Lower leg skin (tissue), 4 donors: Measurements from ENCODE around the gene TGFB2. TPM values are rescaled to one million over a fixed set of nuclear protein-coding genes. Genes with fewer than 3 reads are reported as not detected.

ENCODE experiments used
- DNase-seq, 2 donors: peaks; one replicate each; pipeline ENCODE4 v3.0.0-alpha.2; 2019; ENCODE audit warnings: low spot score in 2 of 2
- H3K4me3 ChIP-seq: fragments of 200-600 bp; sonication (generic); 2 replicates; pipeline ENCODE4 v1.5.1; 2017; ENCODE audit warnings: mild to moderate bottlenecking, low read depth; ENCODE audit not compliant: poor library complexity, severe bottlenecking
- CTCF ChIP-seq, 3 donors: fragments of 450-650 bp; IDR thresholded peaks; one replicate each; pipeline ENCODE4 v1.5.1; 2016; ENCODE audit warnings: antibody characterized with exemption in 3 of 3, mild to moderate bottlenecking in 3 of 3, moderate library complexity in 2 of 3
- POLR2A ChIP-seq, 2 donors: fragments of 450-650 bp; IDR thresholded peaks; one replicate each; pipeline ENCODE4 v1.6.1; 2016 to 2017; ENCODE audit warnings: antibody characterized with exemption in 2 of 2, mild to moderate bottlenecking in 1 of 2, moderate library complexity in 1 of 2
- WGBS, 2 donors: methylation state at CpG; one replicate each; pipeline ENCODE4 v1.1.5; 2018; 5-methylcytosine and 5-hydroxymethylcytosine counted together
- intact Hi-C: fragments of 100-400 bp; cut with DNase I; formaldehyde crosslinking; loops from one replicate; pipeline ENCODE4 v1.15.0; 2023; ENCODE audit warnings: low total_unique reads
- total RNA-seq, 4 donors: library from RNA; depleted of rRNA; stranded (reverse); fragments of >200 nt; gene quantifications; one replicate each; pipeline ENCODE4 v1.1.0, GENCODE V29; 2016

Gene TGFB2
- total RNA-seq, 4 donors from 2014 or later = 0.55 to 2.9 (median 1.8) TPM

- intact Hi-C loops = no loop called here
These were observed 10.1 kb downstream of the TGFB2 start for GRCh38 chr1:218355278-218355677.

GRCh38 chr1:218357211-218357892 is 12.2 kb downstream of the TGFB2 start:
- TF ChIP-seq CTCF (IDR thresholded peaks at IDR 0.05) (no peak), POLR2A (IDR thresholded peaks at IDR 0.05) (no peak)
- intact Hi-C loops = no loop called here
- H3K4me3 ChIP-seq = no peak overlapping the region
- DNase-seq = no peak
- 84 to 89% methylated on average over 10 of the region's 10 CpGs for WGBS, 2 donors

More at GRCh38 chr1:218355278-218355677, 10.1 kb downstream of the TGFB2 start:
- 74 to 78% methylated on average over 4 of the region's 4 CpGs for WGBS, 2 donors
- no peak for TF ChIP-seq CTCF (IDR thresholded peaks at IDR 0.05)
- TF ChIP-seq POLR2A (IDR thresholded peaks at IDR 0.05) = no peak
- no peak for DNase-seq
- H3K4me3 ChIP-seq = no peak overlapping the region

DNA sequence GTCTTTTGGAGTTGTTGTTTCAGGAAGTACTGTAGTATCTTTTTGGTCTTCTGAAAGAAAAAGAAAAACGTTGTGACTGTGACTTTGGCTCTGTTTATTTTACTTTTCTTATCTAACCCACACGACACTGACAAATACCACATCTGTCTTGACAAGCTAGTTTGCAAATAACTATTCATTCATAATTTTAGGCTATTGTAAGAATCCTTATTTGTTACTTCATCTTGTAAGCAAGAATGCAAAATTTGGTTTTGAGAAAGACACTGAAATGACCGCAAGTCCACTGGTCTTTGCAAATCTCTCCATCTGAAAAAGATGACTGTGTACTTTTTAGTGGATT is 12.7 kb downstream of the TGFB2 start:
- WGBS, 2 donors = 61 to 65% methylated on average over 3 of the region's 3 CpGs
- H3K4me3 ChIP-seq = no peak overlapping the region
- TF ChIP-seq POLR2A (IDR thresholded peaks at IDR 0.05) = no peak
- TF ChIP-seq CTCF (IDR thresholded peaks at IDR 0.05) = no peak
- intact Hi-C loops = no loop called here
- DNase-seq = no peak

GRCh38 chr1:218361298-218362065 is 16.3 kb downstream of the TGFB2 start:
- DNase-seq = no peak
- 75 to 77% methylated on average over 7 of the region's 7 CpGs for WGBS, 2 donors
- no peak overlapping the region for H3K4me3 ChIP-seq
- TF ChIP-seq CTCF (IDR thresholded peaks at IDR 0.05) (no peak), POLR2A (IDR thresholded peaks at IDR 0.05) (no peak)
- intact Hi-C loops = no loop called here

- TF ChIP-seq POLR2A (IDR thresholded peaks at IDR 0.05) = no peak
- TF ChIP-seq CTCF (IDR thresholded peaks at IDR 0.05) = no peak
- WGBS, 2 donors = 87 to 88% methylated on average over 5 of the region's 5 CpGs
- intact Hi-C loops = no loop called here
- H3K4me3 ChIP-seq = no peak overlapping the region
- DNase-seq = no peak
These were observed 17.4 kb downstream of the TGFB2 start for GRCh38 chr1:218362418-218363076.
